ENCODE results near the gene SSC5D.

SSC5D gene

DNA sequence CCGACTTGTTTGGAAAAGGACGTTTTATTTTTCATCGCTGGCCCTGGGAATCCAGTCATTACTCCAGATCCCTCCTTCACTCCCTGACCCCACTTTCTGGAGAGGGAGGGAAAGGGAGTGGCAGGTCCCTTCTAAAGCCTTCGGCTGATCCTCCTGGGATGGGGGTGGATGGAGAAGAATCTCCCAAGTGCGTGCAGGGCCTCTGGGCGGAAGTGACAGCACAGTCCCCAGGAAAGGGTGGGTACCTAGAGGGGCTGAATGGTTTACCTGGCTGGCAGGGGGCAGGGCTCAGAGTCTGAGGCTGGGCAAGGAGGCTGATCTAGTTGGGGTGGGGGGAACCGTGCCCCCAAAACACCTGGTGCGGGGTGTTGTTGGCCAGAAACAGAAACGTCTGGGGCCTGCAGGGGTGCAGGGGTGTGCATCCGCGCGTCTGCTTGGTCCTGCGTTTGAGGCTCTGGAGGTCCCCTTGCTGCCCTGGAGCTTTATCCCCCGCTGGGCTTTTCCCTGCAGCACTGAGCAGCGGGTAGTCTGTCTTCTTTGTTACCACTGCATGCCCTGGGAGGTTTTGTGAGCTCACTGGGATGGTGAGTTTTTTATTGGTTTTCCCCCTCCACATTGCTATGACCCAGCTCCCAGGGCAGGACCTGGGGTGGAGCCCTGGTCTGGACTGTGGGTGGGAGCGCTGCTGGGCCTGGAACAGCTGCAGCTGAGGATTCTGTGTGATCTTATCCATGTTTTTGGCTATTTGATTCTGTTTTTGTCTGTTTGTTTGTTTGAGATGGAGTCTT is 14.8 kb upstream of the SSC5D start:
- CTCF ChIA-PET = no interaction called here
- no peak for TF ChIP-seq LEF1 (IDR thresholded peaks at IDR 0.05; ENCODE audit: borderline replicate concordance)
- no peak for TF ChIP-seq ZNF384 (IDR thresholded peaks at IDR 0.05)
- no peak for TF ChIP-seq SUZ12 (IDR thresholded peaks at IDR 0.05)
- TF ChIP-seq SP1 (IDR thresholded peaks at IDR 0.05) = no peak
- TF ChIP-seq TARDBP (IDR thresholded peaks at IDR 0.05) = no peak
- no peak for TF ChIP-seq FOXA1 (IDR thresholded peaks at IDR 0.05)
- POLR2A ChIA-PET = interaction anchor here (1.4 to 1.5 kb wide), 2 partner anchors 14 to 181 kb away, joined by 3 read pairs; no protein-coding TSS in a partner anchor
- no peak for DNase-seq (ENCODE audit: extremely low spot score)

DNA sequence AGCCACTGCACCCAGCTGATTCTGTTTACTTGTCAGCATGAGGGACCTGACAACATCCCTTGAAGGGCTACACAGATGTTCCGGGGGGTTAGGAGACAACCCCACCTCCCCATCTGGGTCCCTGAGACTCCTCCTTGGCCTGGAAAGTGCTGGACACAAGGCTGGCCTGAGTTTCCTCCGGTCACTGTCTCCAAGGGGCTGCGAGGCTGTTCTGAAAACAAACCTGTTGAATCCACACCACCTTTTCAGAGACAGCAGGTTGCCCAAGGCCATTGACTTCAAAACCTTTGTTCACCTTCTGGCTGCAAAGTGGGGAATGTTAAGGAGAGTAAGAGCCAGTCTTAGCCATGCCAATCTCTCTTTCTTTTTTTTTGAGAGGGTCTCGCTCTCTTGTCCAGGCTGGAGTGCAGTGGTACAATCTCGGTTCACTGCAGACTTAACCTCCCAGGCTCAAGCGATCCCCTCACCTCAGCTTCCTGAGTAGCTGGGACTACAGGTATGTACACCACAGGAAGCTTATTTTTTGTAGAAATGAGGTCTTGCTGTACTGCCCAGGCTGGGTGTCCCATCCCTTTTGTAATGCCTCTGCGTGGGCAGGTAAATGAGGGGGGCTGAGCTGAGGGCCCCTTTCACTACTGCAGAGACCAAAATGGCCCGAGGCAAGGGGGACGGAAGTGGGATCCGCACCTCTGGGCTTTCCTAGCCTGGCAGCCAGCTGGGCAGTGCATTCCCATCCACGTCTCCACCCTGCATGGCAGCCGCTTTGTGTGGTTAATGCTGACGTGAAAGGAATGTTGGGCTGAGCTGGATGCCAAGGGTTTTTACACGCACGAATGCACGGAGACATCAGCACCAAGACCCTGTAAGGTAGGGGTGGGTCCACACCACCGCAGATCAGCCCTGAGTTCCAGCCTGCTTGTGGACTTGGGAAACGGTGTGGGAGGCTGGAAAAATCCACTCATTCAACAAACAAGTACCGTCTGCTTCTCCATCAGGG is 13.7 kb upstream of the SSC5D start:
- ChIA-PET CTCF (interaction anchor here (0.6 kb wide), 1 partner anchor 183 kb away, joined by 3 read pairs; no protein-coding TSS in a partner anchor), POLR2A (interaction anchor here (1.4 to 3.3 kb wide), 3 partner anchors 13 to 180 kb away, joined by 3 to 11 read pairs (median 3); no protein-coding TSS in a partner anchor)
- DNase-seq (ENCODE audit: extremely low spot score) = no peak
- TF ChIP-seq, protein P1, sequence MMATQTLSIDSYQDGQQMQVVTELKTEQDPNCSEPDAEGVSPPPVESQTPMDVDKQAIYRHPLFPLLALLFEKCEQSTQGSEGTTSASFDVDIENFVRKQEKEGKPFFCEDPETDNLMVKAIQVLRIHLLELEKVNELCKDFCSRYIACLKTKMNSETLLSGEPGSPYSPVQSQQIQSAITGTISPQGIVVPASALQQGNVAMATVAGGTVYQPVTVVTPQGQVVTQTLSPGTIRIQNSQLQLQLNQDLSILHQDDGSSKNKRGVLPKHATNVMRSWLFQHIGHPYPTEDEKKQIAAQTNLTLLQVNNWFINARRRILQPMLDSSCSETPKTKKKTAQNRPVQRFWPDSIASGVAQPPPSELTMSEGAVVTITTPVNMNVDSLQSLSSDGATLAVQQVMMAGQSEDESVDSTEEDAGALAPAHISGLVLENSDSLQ (IDR thresholded peaks at IDR 0.05) = no peak
- no peak for TF ChIP-seq ARNT (IDR thresholded peaks at IDR 0.05)
- TF ChIP-seq NFRKB (IDR thresholded peaks at IDR 0.05) = no peak
- TF ChIP-seq FOXM1 (IDR thresholded peaks at IDR 0.05; ENCODE audit: borderline replicate concordance) = no peak
- no peak for TF ChIP-seq L3MBTL2 (conservative IDR thresholded peaks at IDR 0.05)
- TF ChIP-seq FOXK2 (IDR thresholded peaks at IDR 0.05) = no peak
- TF ChIP-seq ELF4 (IDR thresholded peaks at IDR 0.05) = no peak
- TF ChIP-seq SUZ12 (IDR thresholded peaks at IDR 0.05) = no peak

DNA sequence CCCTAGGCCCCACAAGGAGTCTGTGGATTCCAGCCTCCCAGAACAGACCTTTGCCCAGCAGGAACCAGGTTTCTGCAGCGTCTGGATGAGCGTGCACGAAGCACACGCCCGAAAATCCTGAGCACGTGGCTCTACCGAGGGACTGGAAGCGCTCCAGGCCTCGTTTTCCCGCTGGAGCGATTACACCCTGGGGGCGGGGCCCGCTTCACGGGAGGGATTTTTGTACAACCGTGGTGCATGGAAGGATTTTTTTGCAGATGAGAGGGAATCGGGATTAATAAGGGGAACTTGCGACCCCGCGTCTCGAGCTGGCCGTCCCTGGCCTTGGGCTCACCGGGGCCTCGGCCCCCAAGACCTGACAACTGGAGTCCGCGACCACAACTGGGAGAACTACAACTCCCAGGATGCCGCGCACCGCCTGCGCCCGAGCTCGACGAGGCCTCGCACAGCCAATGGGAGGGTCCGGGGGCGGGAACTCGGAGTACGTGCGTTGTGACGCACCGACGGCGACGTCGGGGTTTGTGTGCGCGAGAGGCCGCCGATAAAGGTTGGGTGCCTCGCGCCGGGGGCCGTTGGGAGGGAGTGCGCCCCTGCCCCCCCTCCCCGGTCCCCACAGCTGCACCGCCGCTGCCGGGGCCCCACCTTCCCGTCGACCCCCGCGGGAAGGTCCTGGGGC is 12.0 kb upstream of the SSC5D start, which contains the start of gene ZNF628:
ZNF628 (plus strand) TSS at position 518 of the 676 bp plus-strand sequence. CDS start 3,294 bp downstream, outside the sequence.
- POLR2A ChIA-PET = interaction anchor here (0.8 to 3.3 kb wide), 21 partner anchors 9 to 358 kb away, joined by 3 to 21 read pairs (median 5); partner anchors contain the start of genes FIZ1, ISOC2, NAT14 and PPP6R1
- peak; percentile 95 for DNase-seq (ENCODE audit: extremely low spot score)
- TF ChIP-seq L3MBTL2 (conservative IDR thresholded peaks at IDR 0.05) (peak; percentile 99), BHLHE40 (IDR thresholded peaks at IDR 0.05; ENCODE audit: borderline replicate concordance) (no peak)
- CTCF ChIA-PET = interaction anchor here (0.6 to 2.8 kb wide), 4 partner anchors 8 to 225 kb away, joined by 4 to 23 read pairs (median 4); no protein-coding TSS in a partner anchor

DNA sequence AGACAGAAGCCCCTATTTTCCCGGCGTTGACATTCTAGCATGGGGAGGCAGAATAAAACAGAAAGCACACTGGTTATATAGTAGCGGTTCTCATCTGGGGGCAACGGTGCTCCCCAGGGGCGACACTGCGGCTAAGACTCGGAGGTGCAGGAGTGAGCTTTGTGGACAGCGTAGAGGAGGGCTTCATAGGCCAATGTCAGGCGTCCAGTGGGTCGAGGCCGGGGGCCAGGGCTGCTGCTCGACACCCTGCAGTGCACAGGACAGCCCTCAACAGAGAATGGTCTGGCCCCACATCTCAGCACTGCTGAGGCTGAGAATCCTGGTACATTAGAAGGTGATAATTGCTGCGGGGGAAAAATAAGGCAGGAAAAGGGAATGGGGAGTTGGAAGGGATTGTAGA is 10.3 kb upstream of the SSC5D start:
- CTCF ChIA-PET = interaction anchor here (2.8 kb wide), 1 partner anchor 10 kb away, joined by 23 read pairs; no protein-coding TSS in a partner anchor
- no peak for TF ChIP-seq FOXM1 (IDR thresholded peaks at IDR 0.05; ENCODE audit: borderline replicate concordance)
- no peak for TF ChIP-seq LEF1 (IDR thresholded peaks at IDR 0.05; ENCODE audit: borderline replicate concordance)
- no peak for TF ChIP-seq TARDBP (IDR thresholded peaks at IDR 0.05)
- TF ChIP-seq SP1 (IDR thresholded peaks at IDR 0.05) = no peak
- TF ChIP-seq, protein P1 (IDR thresholded peaks at IDR 0.05) = no peak
- no peak for TF ChIP-seq SUZ12 (IDR thresholded peaks at IDR 0.05)
- TF ChIP-seq ZNF384 (IDR thresholded peaks at IDR 0.05) = no peak
- TF ChIP-seq L3MBTL2 (conservative IDR thresholded peaks at IDR 0.05) = no peak
- no peak for TF ChIP-seq ARNT (IDR thresholded peaks at IDR 0.05)
- POLR2A ChIA-PET = no interaction called here
- no peak for DNase-seq (ENCODE audit: extremely low spot score)

DNA sequence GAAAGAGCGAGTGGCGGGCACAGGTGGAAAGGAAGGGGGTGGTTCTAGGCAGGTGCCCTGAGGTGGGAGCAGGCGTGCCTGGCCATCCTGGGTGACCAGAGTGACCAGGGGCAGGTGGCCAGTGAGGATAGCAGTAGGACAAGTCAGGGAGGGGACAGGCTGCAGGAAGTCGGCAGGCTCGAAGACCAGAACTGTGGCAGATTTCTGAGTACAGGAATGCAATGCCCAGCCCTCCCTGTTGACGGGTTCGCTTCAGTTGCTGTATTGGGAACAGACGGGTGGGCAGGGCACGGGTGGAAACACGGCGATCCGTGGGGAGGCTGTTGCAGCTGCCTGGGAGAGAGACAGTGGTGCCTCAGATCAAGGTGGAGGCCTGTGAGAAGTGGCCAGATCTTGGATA is 9.9 kb upstream of the SSC5D start:
- ChIA-PET POLR2A (no interaction called here), CTCF (interaction anchor here (1.3 to 2.8 kb wide), 2 partner anchors 11 kb away, joined by 5 to 23 read pairs; no protein-coding TSS in a partner anchor)
- TF ChIP-seq TARDBP (IDR thresholded peaks at IDR 0.05) (no peak), ZNF384 (IDR thresholded peaks at IDR 0.05) (no peak), FOXK2 (IDR thresholded peaks at IDR 0.05) (no peak), HDGF (IDR thresholded peaks at IDR 0.05; ENCODE audit: borderline replicate concordance) (no peak), FOXM1 (IDR thresholded peaks at IDR 0.05; ENCODE audit: borderline replicate concordance) (no peak), ARNT (IDR thresholded peaks at IDR 0.05) (no peak), LEF1 (IDR thresholded peaks at IDR 0.05; ENCODE audit: borderline replicate concordance) (no peak), L3MBTL2 (conservative IDR thresholded peaks at IDR 0.05) (no peak), SUZ12 (IDR thresholded peaks at IDR 0.05) (no peak), CTBP1 (IDR thresholded peaks at IDR 0.05; ENCODE audit: borderline replicate concordance) (no peak), NFRKB (IDR thresholded peaks at IDR 0.05) (no peak), SP1 (IDR thresholded peaks at IDR 0.05) (no peak), FOXA1 (IDR thresholded peaks at IDR 0.05) (no peak)
- TF ChIP-seq, protein P1 (IDR thresholded peaks at IDR 0.05) = no peak
- no peak for DNase-seq (ENCODE audit: extremely low spot score)

All from HEK293T (cell line).